ENCODE measurements around the gene RFPL1.
"Not testable (repeated sequence)": the region's sequence is repeated elsewhere in the genome, so short reads cannot be mapped to it uniquely, and the experiment has no call there.

RFPL1 gene

GRCh38 chr22:29438283-29438682 is at the start of gene RFPL1:
RFPL1 (plus strand) TSS chr22:29438583.
- not testable (repeated sequence) for DNase-seq

- no peak for DNase-seq
Measured at GRCh38 chr22:29388759-29389090, 49.7 kb upstream of the RFPL1 start.

GRCh38 chr22:29390270-29390669 is 48.1 kb upstream of the RFPL1 start:
- no peak for DNase-seq

- DNase-seq = no peak
Measured at GRCh38 chr22:29391546-29391945, 46.8 kb upstream of the RFPL1 start.

- no peak for DNase-seq
Measured at GRCh38 chr22:29393019-29393608, 45.3 kb upstream of the RFPL1 start.

- peak; percentile 67 for DNase-seq
Measured at GRCh38 chr22:29394931-29395581, 43.3 kb upstream of the RFPL1 start.

GRCh38 chr22:29396126-29396525 is 42.3 kb upstream of the RFPL1 start:
- no peak for DNase-seq

- no peak for DNase-seq
Measured at GRCh38 chr22:29397791-29398190, 40.6 kb upstream of the RFPL1 start.

- no peak for DNase-seq
Measured at GRCh38 chr22:29400576-29400975, 37.8 kb upstream of the RFPL1 start.

- DNase-seq = not testable (repeated sequence)
Measured at GRCh38 chr22:29401538-29401937, 36.8 kb upstream of the RFPL1 start.

- DNase-seq = no peak
Measured at GRCh38 chr22:29408940-29409339, 29.4 kb upstream of the RFPL1 start.

GRCh38 chr22:29411569-29412211 is 26.7 kb upstream of the RFPL1 start:
- DNase-seq = not testable (repeated sequence)

GRCh38 chr22:29412772-29413171 is 25.6 kb upstream of the RFPL1 start:
- not testable (repeated sequence) for DNase-seq

- peak; percentile 6 for DNase-seq
Measured at GRCh38 chr22:29414951-29415591, 23.3 kb upstream of the RFPL1 start.

- DNase-seq = not testable (repeated sequence)
Measured at GRCh38 chr22:29418704-29419103, 19.7 kb upstream of the RFPL1 start.

GRCh38 chr22:29426476-29426875 is 11.9 kb upstream of the RFPL1 start:
- no peak for DNase-seq

GRCh38 chr22:29427176-29427760 is 11.1 kb upstream of the RFPL1 start:
- DNase-seq = no peak

- DNase-seq = no peak
Measured at GRCh38 chr22:29431986-29432385, 6.4 kb upstream of the RFPL1 start.

- DNase-seq = no peak
Measured at GRCh38 chr22:29433856-29434255, 4.5 kb upstream of the RFPL1 start.

GRCh38 chr22:29434288-29434687 is 4.1 kb upstream of the RFPL1 start:
- no peak for DNase-seq

- DNase-seq = no peak
Measured at GRCh38 chr22:29435236-29436136, 2.9 kb upstream of the RFPL1 start.

- no peak for DNase-seq
Measured at GRCh38 chr22:29442976-29443375, 4.6 kb downstream of the RFPL1 start.

Measured in midbrain (tissue), 1 donor.